HEK293 (cell line): ENCODE data around the gene THSD4.

ENCODE experiments used
- CTCF ChIA-PET: fragments of 350-600 bp; formaldehyde crosslinking; extraction: SDS; loops from one replicate; lab custom pipeline; 2021; ENCODE audit warnings: antibody characterized with exemption; lab: Yijun Ruan, JAX
- POLR2A ChIA-PET: fragments of 300-600 bp; formaldehyde crosslinking; extraction: SDS; loops from one replicate; lab custom pipeline; 2020; ENCODE audit warnings: antibody characterized with exemption, inconsistent platforms; lab: Yijun Ruan, JAX
- H3K27ac ChIP-seq: fragments of 200-500 bp; sonication (Bioruptor generic); 2 replicates; pipeline ENCODE4 v1.5.1; 2014; ENCODE audit warnings: low read depth, low read length, control low read depth, inconsistent platforms; ENCODE audit errors: extremely low read depth
- H3K36me3 ChIP-seq, 2 experiments: fragments of 200-500 bp in 1 of 2; sonication (Bioruptor generic) in 1 of 2; 1 replicate in 1 of 2; 2 replicates in 1 of 2; pipeline ENCODE4 v1.5.1; 2014 to 2017; ENCODE audit warnings: inconsistent platforms in 2 of 2, low read length in 2 of 2; ENCODE audit not compliant: control insufficient read depth in 2 of 2, insufficient read depth in 1 of 2
- H3K4me1 ChIP-seq: fragments of 200-500 bp; sonication (Bioruptor generic); 2 replicates; pipeline ENCODE4 v1.5.1; 2014; ENCODE audit warnings: mild to moderate bottlenecking, low read length, inconsistent platforms; ENCODE audit not compliant: control insufficient read depth, insufficient read depth
- H3K4me3 ChIP-seq: 2 replicates; pipeline ENCODE4 v1.5.1; 2011; ENCODE audit warnings: low read depth, mild to moderate bottlenecking, control low read depth, low read length, moderate library complexity
- H3K9me3 ChIP-seq: fragments of 200-500 bp; sonication (Bioruptor generic); 2 replicates; pipeline ENCODE4 v1.5.1; 2014; ENCODE audit warnings: low read depth, low read length, inconsistent platforms; ENCODE audit not compliant: control insufficient read depth, insufficient read depth
- BCL11A ChIP-seq: fragments of 450-650 bp; formaldehyde crosslinking; IDR thresholded peaks from 2 replicates; pipeline ENCODE4 v1.5.1; 2016; ENCODE audit warnings: low read depth, missing biosample characterization, missing genetic modification characterization
- KLF8 ChIP-seq: fragments of 450-650 bp; formaldehyde crosslinking; IDR thresholded peaks from 2 replicates; pipeline ENCODE4 v1.5.1; 2016; ENCODE audit warnings: missing biosample characterization, missing genetic modification characterization
- MEIS1 ChIP-seq: sonication (generic); formaldehyde crosslinking; IDR thresholded peaks from 2 replicates; pipeline ENCODE4 v1.8.1; 2022; ENCODE audit warnings: missing genetic modification reagents, mild to moderate bottlenecking, borderline replicate concordance
- SCRT2 ChIP-seq: fragments of 450-650 bp; formaldehyde crosslinking; IDR thresholded peaks from 2 replicates; pipeline ENCODE4 v1.5.1; 2016; ENCODE audit warnings: missing biosample characterization, missing genetic modification characterization
- ZBTB21 ChIP-seq: fragments of 450-650 bp; formaldehyde crosslinking; IDR thresholded peaks from 2 replicates; pipeline ENCODE4 v1.5.1; 2017; ENCODE audit warnings: missing biosample characterization, missing genetic modification characterization
- ZFHX2 ChIP-seq: fragments of 450-650 bp; formaldehyde crosslinking; conservative IDR thresholded peaks from 2 replicates; pipeline ENCODE4 v1.5.1; 2016; ENCODE audit warnings: missing biosample characterization, missing genetic modification characterization
- ZFP41 ChIP-seq: fragments of 450-650 bp; formaldehyde crosslinking; IDR thresholded peaks from 2 replicates; pipeline ENCODE4 v1.5.1; 2016; ENCODE audit warnings: missing biosample characterization, missing genetic modification characterization, borderline replicate concordance
- ZFP69B ChIP-seq: fragments of 450-650 bp; formaldehyde crosslinking; IDR thresholded peaks from 2 replicates; pipeline ENCODE4 v1.5.1; 2016; ENCODE audit warnings: missing biosample characterization, missing genetic modification characterization
- ZIC2 ChIP-seq: fragments of 450-650 bp; formaldehyde crosslinking; IDR thresholded peaks from 2 replicates; pipeline ENCODE4 v1.5.1; 2016; ENCODE audit warnings: missing biosample characterization, missing genetic modification characterization
- ZNF132 ChIP-seq: fragments of 450-650 bp; formaldehyde crosslinking; IDR thresholded peaks from 2 replicates; pipeline ENCODE4 v1.5.1; 2017; ENCODE audit warnings: missing biosample characterization, missing genetic modification characterization, borderline replicate concordance
- ZNF175 ChIP-seq: fragments of 450-650 bp; formaldehyde crosslinking; IDR thresholded peaks from 2 replicates; pipeline ENCODE4 v1.5.1; 2016; ENCODE audit warnings: missing biosample characterization, missing genetic modification characterization
- ZNF23 ChIP-seq: fragments of 450-650 bp; formaldehyde crosslinking; IDR thresholded peaks from 2 replicates; pipeline ENCODE4 v1.5.1; 2016; ENCODE audit warnings: missing biosample characterization, missing genetic modification characterization, borderline replicate concordance
- ZNF239 ChIP-seq: fragments of 450-650 bp; formaldehyde crosslinking; IDR thresholded peaks from 2 replicates; pipeline ENCODE4 v1.5.1; 2016; ENCODE audit warnings: missing biosample characterization, missing genetic modification characterization
- ZNF366 ChIP-seq: fragments of 450-650 bp; formaldehyde crosslinking; conservative IDR thresholded peaks from 2 replicates; pipeline ENCODE4 v1.5.1; 2016; ENCODE audit warnings: missing biosample characterization, missing genetic modification characterization
- ZNF37A ChIP-seq: fragments of 450-650 bp; IDR thresholded peaks from 2 replicates; pipeline ENCODE4 v1.5.1; 2018; ENCODE audit warnings: missing biosample characterization, missing genetic modification characterization
- ZNF433 ChIP-seq: fragments of 450-650 bp; formaldehyde crosslinking; IDR thresholded peaks from 2 replicates; pipeline ENCODE4 v1.5.1; 2016; ENCODE audit warnings: missing biosample characterization, missing genetic modification characterization, low read depth
- ZNF521 ChIP-seq: fragments of 450-650 bp; formaldehyde crosslinking; IDR thresholded peaks from 2 replicates; pipeline ENCODE4 v1.5.1; 2017; ENCODE audit warnings: missing biosample characterization, mild to moderate bottlenecking, missing genetic modification characterization
- ZNF621 ChIP-seq: fragments of 450-650 bp; formaldehyde crosslinking; IDR thresholded peaks from 2 replicates; pipeline ENCODE4 v1.5.1; 2017; ENCODE audit warnings: missing biosample characterization, missing genetic modification characterization
- ZNF623 ChIP-seq: fragments of 450-650 bp; formaldehyde crosslinking; IDR thresholded peaks from 2 replicates; pipeline ENCODE4 v1.5.1; 2016; ENCODE audit warnings: missing biosample characterization, missing genetic modification characterization
- ZNF626 ChIP-seq: fragments of 450-650 bp; sonication (Bioruptor Pico); formaldehyde crosslinking; IDR thresholded peaks from 2 replicates; pipeline ENCODE4 v1.5.1; 2018; ENCODE audit warnings: missing biosample characterization, missing genetic modification characterization, inconsistent platforms
- TF ChIP-seq, protein P1 (sequence below): fragments of 450-650 bp; formaldehyde crosslinking; IDR thresholded peaks from 2 replicates; pipeline ENCODE4 v1.5.1; 2016; ENCODE audit warnings: missing biosample characterization, missing genetic modification characterization
- TF ChIP-seq, protein P2 (sequence below): fragments of 450-650 bp; formaldehyde crosslinking; IDR thresholded peaks from 2 replicates; pipeline ENCODE4 v1.5.1; 2016; ENCODE audit warnings: missing biosample characterization, missing genetic modification characterization

Gene THSD4

DNA sequence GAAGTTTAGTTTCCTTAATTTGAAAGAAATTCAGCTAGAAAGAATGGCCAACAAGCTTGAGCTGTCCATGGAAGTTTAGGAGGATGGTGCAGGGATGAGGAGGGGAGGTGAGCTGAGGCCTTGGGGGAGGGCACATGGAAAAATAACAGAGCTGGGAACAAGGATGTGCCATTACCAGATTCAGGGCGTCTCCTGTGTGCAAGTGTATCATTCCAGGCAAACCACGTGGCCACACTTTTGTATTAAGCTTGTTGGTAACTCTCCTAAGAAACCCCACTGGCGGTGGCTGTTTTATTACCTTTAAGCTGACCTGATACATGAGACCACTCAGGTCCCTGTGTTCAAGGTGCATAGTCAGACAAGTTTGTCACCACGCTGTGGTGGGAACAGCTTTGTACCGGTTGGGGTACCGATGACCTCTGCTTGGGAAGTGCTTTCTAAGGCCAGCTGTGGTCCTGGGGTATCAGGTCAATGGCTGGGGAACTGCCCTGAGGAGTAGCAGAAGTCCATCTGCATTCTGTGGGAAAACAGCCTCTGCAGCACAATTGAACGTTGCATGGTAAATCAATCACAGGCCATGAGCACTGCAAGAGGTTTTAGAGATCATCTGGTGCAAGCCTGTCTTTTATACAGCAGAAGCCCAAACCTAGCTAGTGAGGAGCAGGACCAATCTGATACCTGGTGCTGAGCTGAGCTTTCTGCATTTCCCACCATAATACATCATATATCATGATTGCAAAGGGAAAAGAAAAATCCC, 235.5 kb downstream of the THSD4 start:
- H3K9me3 ChIP-seq, result no peaks in the 10 kb centered on the region
- CTCF ChIA-PET, result interaction anchor here (0.6 kb wide), 1 partner anchor 13 kb away, joined by 3 read pairs; no protein-coding TSS in a partner anchor
- H3K4me1 ChIP-seq, result peaks cover 13% of the 10 kb centered on the region
- no peak overlapping the region for H3K27ac ChIP-seq
- H3K4me3 ChIP-seq, result no peak overlapping the region
- POLR2A ChIA-PET, result no interaction called here
- TF ChIP-seq, protein P1, sequence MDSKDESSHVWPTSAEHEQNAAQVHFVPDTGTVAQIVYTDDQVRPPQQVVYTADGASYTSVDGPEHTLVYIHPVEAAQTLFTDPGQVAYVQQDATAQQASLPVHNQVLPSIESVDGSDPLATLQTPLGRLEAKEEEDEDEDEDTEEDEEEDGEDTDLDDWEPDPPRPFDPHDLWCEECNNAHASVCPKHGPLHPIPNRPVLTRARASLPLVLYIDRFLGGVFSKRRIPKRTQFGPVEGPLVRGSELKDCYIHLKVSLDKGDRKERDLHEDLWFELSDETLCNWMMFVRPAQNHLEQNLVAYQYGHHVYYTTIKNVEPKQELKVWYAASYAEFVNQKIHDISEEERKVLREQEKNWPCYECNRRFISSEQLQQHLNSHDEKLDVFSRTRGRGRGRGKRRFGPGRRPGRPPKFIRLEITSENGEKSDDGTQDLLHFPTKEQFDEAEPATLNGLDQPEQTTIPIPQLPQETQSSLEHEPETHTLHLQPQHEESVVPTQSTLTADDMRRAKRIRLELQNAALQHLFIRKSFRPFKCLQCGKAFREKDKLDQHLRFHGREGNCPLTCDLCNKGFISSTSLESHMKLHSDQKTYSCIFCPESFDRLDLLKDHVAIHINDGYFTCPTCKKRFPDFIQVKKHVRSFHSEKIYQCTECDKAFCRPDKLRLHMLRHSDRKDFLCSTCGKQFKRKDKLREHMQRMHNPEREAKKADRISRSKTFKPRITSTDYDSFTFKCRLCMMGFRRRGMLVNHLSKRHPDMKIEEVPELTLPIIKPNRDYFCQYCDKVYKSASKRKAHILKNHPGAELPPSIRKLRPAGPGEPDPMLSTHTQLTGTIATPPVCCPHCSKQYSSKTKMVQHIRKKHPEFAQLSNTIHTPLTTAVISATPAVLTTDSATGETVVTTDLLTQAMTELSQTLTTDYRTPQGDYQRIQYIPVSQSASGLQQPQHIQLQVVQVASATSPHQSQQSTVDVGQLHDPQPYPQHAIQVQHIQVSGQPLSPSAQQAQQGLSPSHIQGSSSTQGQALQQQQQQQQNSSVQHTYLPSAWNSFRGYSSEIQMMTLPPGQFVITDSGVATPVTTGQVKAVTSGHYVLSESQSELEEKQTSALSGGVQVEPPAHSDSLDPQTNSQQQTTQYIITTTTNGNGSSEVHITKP, result peak; percentile 33; the same call in 1 of the 2 replicates
- no peak for TF ChIP-seq ZFP41
- no peak for TF ChIP-seq ZNF433
- no peak for TF ChIP-seq ZIC2 (tag by site-specific recombination)
- no peak for TF ChIP-seq ZNF175 (tag by site-specific recombination)
- TF ChIP-seq ZNF239 (tag by site-specific recombination), result no peak
- TF ChIP-seq ZNF626, result no peak
- no peak for TF ChIP-seq ZNF366 (tag by site-specific recombination)
- no peak for TF ChIP-seq ZNF521 (tag by site-specific recombination)
- no peaks in the 10 kb centered on the region for H3K36me3 ChIP-seq

DNA sequence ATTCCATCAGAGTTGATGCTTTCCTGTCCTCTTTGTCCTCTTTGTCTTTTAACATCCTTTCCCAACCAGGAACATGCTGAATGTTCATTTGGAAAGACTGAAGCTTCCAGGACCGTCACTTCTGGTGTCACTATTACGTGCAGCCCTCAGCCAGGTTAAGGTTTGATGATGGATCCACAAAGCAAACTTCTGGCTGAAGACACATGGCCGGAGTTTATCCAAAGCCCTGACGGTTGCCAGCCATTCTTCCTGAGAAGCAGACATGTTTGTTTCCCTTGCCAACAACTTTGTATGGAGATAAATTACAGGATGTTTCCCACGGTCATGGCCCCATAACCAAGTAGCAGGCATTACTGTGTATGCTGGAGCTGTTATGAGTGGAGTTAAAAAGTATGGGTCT, 236.9 kb downstream of the THSD4 start:
- H3K36me3 ChIP-seq, result no peaks in the 10 kb centered on the region
- no peak overlapping the region for H3K4me3 ChIP-seq
- POLR2A ChIA-PET, result no interaction called here
- peaks cover 13% of the 10 kb centered on the region for H3K4me1 ChIP-seq
- CTCF ChIA-PET, result no interaction called here
- H3K9me3 ChIP-seq, result no peaks in the 10 kb centered on the region
- TF ChIP-seq ZNF37A (tag by site-specific recombination), result no peak
- H3K27ac ChIP-seq, result no peak overlapping the region

DNA sequence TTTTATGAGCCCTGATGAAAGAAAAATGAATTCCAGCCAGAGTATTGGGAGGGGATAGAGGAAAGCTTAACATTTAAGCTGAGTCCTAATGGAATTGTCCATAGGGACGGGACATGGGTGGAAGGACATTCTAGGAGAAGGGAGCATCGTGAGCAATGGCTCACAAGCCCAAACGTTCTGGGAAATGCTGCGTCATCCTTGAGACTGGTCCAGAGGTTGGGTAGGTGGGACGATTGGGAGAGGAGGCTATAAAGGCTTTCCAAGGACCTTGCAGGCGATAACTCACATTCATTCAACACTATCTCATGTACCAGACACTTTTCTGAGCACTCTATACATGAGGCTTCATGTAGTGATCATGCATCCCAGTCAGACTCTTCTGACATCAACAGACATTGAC, 237.5 kb downstream of the THSD4 start:
- no peak overlapping the region for H3K4me3 ChIP-seq
- no peaks in the 10 kb centered on the region for H3K9me3 ChIP-seq
- no peaks in the 10 kb centered on the region for H3K36me3 ChIP-seq
- POLR2A ChIA-PET, result interaction anchor here (0.6 kb wide), 1 partner anchor 10 kb away, joined by 3 read pairs; no protein-coding TSS in a partner anchor
- TF ChIP-seq ZFHX2 (tag by site-specific recombination) (no peak), ZNF132 (tag by site-specific recombination) (no peak), ZFP69B (no peak), ZBTB21 (no peak), ZNF623 (no peak), MEIS1 (CRISPR knock-in tag) (no peak), ZNF23 (tag by site-specific recombination) (no peak), SCRT2 (tag by site-specific recombination) (no peak), ZNF621 (tag by site-specific recombination) (no peak), BCL11A (tag by site-specific recombination) (no peak), KLF8 (tag by site-specific recombination) (no peak)
- TF ChIP-seq, protein P2, sequence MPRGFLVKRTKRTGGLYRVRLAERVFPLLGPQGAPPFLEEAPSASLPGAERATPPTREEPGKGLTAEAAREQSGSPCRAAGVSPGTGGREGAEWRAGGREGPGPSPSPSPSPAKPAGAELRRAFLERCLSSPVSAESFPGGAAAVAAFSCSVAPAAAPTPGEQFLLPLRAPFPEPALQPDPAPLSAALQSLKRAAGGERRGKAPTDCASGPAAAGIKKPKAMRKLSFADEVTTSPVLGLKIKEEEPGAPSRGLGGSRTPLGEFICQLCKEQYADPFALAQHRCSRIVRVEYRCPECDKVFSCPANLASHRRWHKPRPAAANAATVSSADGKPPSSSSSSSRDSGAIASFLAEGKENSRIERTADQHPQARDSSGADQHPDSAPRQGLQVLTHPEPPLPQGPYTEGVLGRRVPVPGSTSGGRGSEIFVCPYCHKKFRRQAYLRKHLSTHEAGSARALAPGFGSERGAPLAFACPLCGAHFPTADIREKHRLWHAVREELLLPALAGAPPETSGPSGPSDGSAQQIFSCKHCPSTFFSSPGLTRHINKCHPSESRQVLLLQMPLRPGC, result no peak
- no peak overlapping the region for H3K27ac ChIP-seq
- peaks cover 20% of the 10 kb centered on the region for H3K4me1 ChIP-seq
- CTCF ChIA-PET, result no interaction called here
